BJ (cell line): Measurements from ENCODE around the gene PPP1R16B. TPM values are rescaled to one million over a fixed set of nuclear protein-coding genes. Genes with fewer than 3 reads are reported as not detected.
"Not testable (repeated sequence)": the region's sequence is repeated elsewhere in the genome, so short reads cannot be mapped to it uniquely, and the experiment has no call there.

Experiments used
- CTCF ChIA-PET: fragments of 350-600 bp; formaldehyde crosslinking; extraction: SDS; loops from one replicate; lab custom pipeline; 2021; ENCODE audit warnings: antibody characterized with exemption, inconsistent platforms; lab: Yijun Ruan, JAX
- POLR2A ChIA-PET: fragments of 300-600 bp; sonication (Branson Sonifier 250); formaldehyde crosslinking; extraction: SDS; loops from one replicate; lab custom pipeline; 2021; ENCODE audit warnings: antibody characterized with exemption; lab: Charles Lee
- DNase-seq: peaks from one replicate; pipeline ENCODE4 v3.0.0-alpha.2; 2011; ENCODE audit warnings: low read depth
- H3K27me3 ChIP-seq: 2 replicates; pipeline ENCODE4 v1.6.0; 2011; ENCODE audit warnings: low read length; ENCODE audit not compliant: control insufficient read depth, insufficient read depth
- H3K36me3 ChIP-seq: 2 replicates; pipeline ENCODE4 v1.5.1; 2011; ENCODE audit warnings: low read length; ENCODE audit not compliant: control insufficient read depth, insufficient read depth
- H3K4me3 ChIP-seq: 2 replicates; pipeline ENCODE4 v1.5.1; 2011; ENCODE audit warnings: low read depth, mild to moderate bottlenecking, control low read depth, low read length
- polyA plus RNA-seq: library from polyadenylated mRNA; depleted of rRNA; stranded (reverse); fragments of >200 nt; gene quantifications from 2 replicates; pipeline ENCODE4 v1.2.3, GENCODE V29; 2011
- TF ChIP-seq, protein P1 (sequence below): IDR thresholded peaks from 2 replicates; pipeline ENCODE4 v1.5.1; 2011; ENCODE audit warnings: low read depth, mild to moderate bottlenecking, control low read depth, inconsistent platforms, low read length, moderate library complexity; ENCODE audit not compliant: insufficient read depth

Gene PPP1R16B
- polyA plus RNA-seq, 1 experiment: not detected

DNA sequence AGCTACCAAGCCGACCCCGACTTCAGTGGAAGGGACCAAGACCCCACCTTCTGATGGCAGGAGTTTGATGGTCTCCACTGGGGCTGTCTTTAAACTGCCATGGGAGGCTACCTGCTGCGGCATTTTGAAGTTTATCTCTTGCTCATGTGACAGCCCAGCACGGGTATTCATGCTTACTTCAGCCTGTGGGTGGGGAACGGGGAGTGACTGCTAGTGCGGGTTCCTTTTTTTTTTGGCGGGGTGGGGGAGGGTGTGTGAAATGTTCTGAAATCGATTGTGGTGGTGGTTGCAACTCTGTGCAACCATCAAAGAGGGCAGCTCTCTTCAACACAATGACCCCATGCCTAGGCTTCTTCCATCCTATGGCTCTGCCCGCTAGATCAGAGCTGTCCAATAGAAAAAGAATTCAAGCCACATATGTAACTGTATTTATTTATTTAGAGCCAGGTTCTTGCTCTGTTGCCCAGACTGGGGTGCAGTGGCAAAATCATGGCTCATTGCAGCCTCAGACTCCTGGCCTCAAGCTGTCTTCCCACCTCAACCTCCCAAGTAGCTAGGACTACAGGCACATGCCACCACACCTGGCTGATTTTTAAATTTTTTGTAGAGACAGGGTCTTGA lies 53.7 kb downstream of the PPP1R16B start:
- DNase-seq: no peak
- Histone ChIP-seq H3K27me3 (no peaks in the 10 kb centered on the region; the same call in 1 of the 2 replicates), H3K36me3 (no peaks in the 10 kb centered on the region), H3K4me3 (no peak overlapping the region)
- TF ChIP-seq, protein P1, sequence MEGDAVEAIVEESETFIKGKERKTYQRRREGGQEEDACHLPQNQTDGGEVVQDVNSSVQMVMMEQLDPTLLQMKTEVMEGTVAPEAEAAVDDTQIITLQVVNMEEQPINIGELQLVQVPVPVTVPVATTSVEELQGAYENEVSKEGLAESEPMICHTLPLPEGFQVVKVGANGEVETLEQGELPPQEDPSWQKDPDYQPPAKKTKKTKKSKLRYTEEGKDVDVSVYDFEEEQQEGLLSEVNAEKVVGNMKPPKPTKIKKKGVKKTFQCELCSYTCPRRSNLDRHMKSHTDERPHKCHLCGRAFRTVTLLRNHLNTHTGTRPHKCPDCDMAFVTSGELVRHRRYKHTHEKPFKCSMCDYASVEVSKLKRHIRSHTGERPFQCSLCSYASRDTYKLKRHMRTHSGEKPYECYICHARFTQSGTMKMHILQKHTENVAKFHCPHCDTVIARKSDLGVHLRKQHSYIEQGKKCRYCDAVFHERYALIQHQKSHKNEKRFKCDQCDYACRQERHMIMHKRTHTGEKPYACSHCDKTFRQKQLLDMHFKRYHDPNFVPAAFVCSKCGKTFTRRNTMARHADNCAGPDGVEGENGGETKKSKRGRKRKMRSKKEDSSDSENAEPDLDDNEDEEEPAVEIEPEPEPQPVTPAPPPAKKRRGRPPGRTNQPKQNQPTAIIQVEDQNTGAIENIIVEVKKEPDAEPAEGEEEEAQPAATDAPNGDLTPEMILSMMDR: no peak
- ChIA-PET POLR2A (no interaction called here), CTCF (no interaction called here)

DNA sequence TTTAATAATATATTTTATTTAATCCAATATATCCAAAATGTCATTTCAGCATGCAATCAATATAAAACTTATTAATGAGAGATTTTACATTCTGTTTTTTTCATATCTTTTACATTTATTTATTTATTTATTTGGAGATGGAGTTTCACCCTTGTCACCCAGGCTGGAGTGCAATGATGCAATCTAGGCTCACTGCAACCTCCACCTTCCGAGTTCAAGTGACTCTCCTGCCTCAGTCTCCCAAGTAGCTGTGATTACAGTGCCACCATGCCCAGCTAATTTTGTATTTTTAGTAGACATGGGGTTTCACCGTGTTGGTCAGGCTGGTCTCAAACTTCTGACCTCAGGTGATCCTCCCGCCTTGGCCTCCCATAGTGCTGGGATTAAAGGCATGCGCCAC lies 54.4 kb downstream of the PPP1R16B start:
- H3K4me3 ChIP-seq, CTCF ChIA-PET, H3K27me3 ChIP-seq, DNase-seq, POLR2A ChIA-PET, H3K36me3 ChIP-seq: not testable (repeated sequence)

DNA sequence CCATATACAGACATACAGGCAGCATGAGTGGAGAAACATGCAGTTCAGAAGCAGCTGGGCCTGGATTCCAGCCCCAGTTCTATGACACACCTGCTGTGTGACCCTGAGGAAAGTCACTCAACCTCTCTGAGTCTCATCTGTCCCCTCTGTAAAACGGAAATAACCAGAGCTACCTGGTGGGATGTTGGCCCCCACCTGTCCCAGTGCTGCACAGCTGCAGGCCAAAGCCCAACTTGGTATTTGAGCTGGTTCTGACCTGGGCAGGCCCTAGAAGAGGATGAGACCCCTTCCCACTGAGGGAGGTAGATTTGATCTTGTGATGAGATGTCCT lies 55.5 kb downstream of the PPP1R16B start:
- Histone ChIP-seq H3K4me3 (no peak overlapping the region), H3K27me3 (peaks cover 1% of the 10 kb centered on the region; the same call in 1 of the 2 replicates), H3K36me3 (no peaks in the 10 kb centered on the region)
- TF ChIP-seq, protein P1: no peak
- ChIA-PET POLR2A (no interaction called here), CTCF (no interaction called here)
- no peak for DNase-seq

DNA sequence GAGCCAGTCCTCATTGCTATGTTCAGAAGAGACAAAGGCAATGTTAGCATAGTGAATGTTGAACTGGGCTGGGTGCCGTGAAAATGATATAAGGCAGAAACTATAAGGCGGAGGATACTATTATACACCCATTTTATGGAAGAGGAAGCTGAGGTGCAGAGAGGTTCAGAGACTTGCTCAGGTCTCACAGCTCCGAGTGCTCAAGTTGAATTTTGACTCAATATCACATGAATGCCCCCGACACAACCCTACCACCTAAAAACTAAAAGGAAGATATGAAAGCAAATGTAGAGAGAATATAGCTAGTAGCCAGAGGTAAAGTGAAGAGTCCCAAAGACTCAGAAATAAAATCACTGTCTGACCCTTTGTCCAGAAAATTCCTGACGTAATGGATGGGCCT lies 56.7 kb downstream of the PPP1R16B start:
- Histone ChIP-seq H3K27me3 (0 out of 2 replicates have a peak, but pooled peaks cover 1% of the 10 kb centered on the region), H3K36me3 (no peaks in the 10 kb centered on the region), H3K4me3 (no peak overlapping the region)
- ChIA-PET CTCF (no interaction called here), POLR2A (no interaction called here)
- TF ChIP-seq, protein P1: no peak
- DNase-seq: no peak

DNA sequence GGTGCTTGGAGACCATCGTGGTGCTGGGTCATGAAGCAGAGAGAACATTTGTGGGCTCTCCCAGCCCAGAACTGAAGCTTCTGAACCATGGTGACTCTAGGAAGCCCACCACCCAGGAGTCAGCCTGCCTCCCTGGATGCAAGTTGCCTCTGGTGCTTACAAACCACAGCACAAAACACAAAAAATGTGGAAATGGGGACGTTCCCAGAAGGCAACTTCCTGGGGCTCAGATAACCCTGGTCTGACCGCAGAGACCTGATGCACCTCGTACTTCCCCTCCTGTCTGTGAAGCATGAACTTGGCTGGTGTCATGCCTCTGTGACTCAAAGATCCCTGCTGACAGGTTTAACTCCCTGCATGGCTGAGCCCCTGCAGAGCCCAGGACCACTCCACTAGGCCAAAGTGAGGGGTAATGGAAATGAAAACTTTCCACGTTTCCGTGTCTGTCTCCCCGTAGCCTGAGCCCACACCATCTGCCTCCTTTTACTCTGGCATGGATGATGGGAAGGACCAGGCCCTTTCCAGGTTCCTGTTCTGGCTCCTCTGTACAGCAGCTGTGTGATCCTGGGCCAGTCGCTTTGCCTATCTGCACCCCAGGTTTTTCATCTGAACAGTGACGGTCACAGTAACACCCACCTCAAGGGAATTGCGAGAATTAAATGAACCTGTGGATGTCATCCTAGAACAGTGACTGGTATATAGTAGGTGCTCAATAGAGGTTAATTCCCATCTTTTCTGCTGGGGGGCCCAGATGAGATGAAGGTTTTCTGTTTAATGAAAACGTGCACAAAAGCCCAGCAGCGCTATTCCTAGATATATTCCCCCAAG lies 57.7 kb downstream of the PPP1R16B start:
- H3K4me3 ChIP-seq: no peak overlapping the region
- CTCF ChIA-PET: no interaction called here
- DNase-seq: no peak
- POLR2A ChIA-PET: no interaction called here
- H3K36me3 ChIP-seq: no peaks in the 10 kb centered on the region
- TF ChIP-seq, protein P1: no peak
- 0 out of 2 replicates have a peak, but pooled peaks cover 1% of the 10 kb centered on the region for H3K27me3 ChIP-seq
